ENCODE measurements around the gene PPP3CA.

DNA sequence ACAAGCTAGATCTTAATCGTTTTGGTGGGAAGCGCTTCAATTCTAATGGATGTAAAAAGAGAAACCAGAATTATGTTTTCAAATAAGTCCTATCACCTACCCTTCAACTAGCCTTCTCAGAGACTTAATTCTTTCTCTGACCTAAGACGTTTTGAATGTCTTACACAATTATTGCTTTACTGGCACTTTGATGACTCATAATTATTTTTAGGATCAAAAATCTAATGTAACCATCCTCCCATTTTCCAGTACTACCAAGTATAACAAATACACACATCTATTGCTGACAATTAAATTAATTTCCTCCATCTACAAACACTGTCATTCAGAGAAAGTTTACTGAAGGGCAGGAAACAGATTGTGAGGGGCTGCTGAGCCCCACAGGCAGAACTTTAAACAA lies 108.6 kb downstream of the PPP3CA start:
- TF ChIP-seq, protein P1, sequence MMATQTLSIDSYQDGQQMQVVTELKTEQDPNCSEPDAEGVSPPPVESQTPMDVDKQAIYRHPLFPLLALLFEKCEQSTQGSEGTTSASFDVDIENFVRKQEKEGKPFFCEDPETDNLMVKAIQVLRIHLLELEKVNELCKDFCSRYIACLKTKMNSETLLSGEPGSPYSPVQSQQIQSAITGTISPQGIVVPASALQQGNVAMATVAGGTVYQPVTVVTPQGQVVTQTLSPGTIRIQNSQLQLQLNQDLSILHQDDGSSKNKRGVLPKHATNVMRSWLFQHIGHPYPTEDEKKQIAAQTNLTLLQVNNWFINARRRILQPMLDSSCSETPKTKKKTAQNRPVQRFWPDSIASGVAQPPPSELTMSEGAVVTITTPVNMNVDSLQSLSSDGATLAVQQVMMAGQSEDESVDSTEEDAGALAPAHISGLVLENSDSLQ (IDR thresholded peaks at IDR 0.05): no peak
- no peak for TF ChIP-seq FOXK2 (IDR thresholded peaks at IDR 0.05)
- no peak for TF ChIP-seq NFRKB (IDR thresholded peaks at IDR 0.05)
- TF ChIP-seq FOXM1 (IDR thresholded peaks at IDR 0.05; ENCODE audit: borderline replicate concordance): no peak
- TF ChIP-seq TARDBP (IDR thresholded peaks at IDR 0.05): no peak
- no peak for TF ChIP-seq BHLHE40 (IDR thresholded peaks at IDR 0.05; ENCODE audit: borderline replicate concordance)
- no peak for TF ChIP-seq ARNT (IDR thresholded peaks at IDR 0.05)
- no peak for TF ChIP-seq LEF1 (IDR thresholded peaks at IDR 0.05; ENCODE audit: borderline replicate concordance)
- no peak for TF ChIP-seq ELF4 (IDR thresholded peaks at IDR 0.05)
- TF ChIP-seq SP1 (IDR thresholded peaks at IDR 0.05): no peak
- TF ChIP-seq SUZ12 (IDR thresholded peaks at IDR 0.05): no peak
- TF ChIP-seq HDGF (IDR thresholded peaks at IDR 0.05; ENCODE audit: borderline replicate concordance): no peak

All from HEK293T (cell line).